Endothelial cell of umbilical vein (primary cell): ENCODE results near the gene SLC35D2. TPM values are rescaled to one million over a fixed set of nuclear protein-coding genes. Genes with fewer than 3 reads are reported as not detected.

Source experiments
- BruUV-seq: library from RNA; stranded (reverse); fragments of 400-500 nt; replicated peaks from 2 replicates; lab custom pipeline; 2021; lab: Mats Ljungman, UMichigan
- CTCF ChIA-PET: fragments of 300-600, 350-600 bp; sonication (Branson Sonifier 250); formaldehyde crosslinking; loops from one replicate; lab custom pipeline; 2021; ENCODE audit warnings: antibody characterized with exemption, inconsistent platforms; lab: Charles Lee
- POLR2A ChIA-PET: fragments of 300-600, 350-600 bp; sonication (Branson Sonifier 250); formaldehyde crosslinking; loops from one replicate; lab custom pipeline; 2021; ENCODE audit warnings: antibody characterized with exemption, inconsistent platforms; lab: Charles Lee
- DNase-seq: peaks from one replicate; pipeline ENCODE4 v3.0.0-alpha.2; 2011; ENCODE audit warnings: low read depth, low spot score
- FAIRE-seq: peaks from 2 replicates; lab custom pipeline; 2011; peaks lifted over from hg19 to GRCh38; lab: Jason Lieb, UNC
- H2AFZ ChIP-seq: 2 replicates; pipeline ENCODE4 v1.6.0; 2012; ENCODE audit warnings: low read depth, low read length, control low read depth, inconsistent platforms
- H3K27ac ChIP-seq: 2 replicates; pipeline ENCODE4 v1.5.1; 2011; ENCODE audit warnings: low read depth, mild to moderate bottlenecking, control low read depth, low read length, moderate library complexity; ENCODE audit not compliant: insufficient read depth
- H3K27me3 ChIP-seq, 2 experiments: 2 replicates each; pipeline versions ENCODE4 v1.6.0 to v1.6.1; 2011; ENCODE audit warnings: low read length in 2 of 2, mixed read lengths in 1 of 2; ENCODE audit not compliant: control insufficient read depth in 2 of 2, insufficient read depth in 2 of 2
- H3K36me3 ChIP-seq, 2 experiments: 2 replicates in 1 of 2; 3 replicates in 1 of 2; pipeline ENCODE4 v1.5.1; 2011; ENCODE audit warnings: low read length in 2 of 2, mild to moderate bottlenecking in 1 of 2, moderate library complexity in 1 of 2; ENCODE audit not compliant: control insufficient read depth in 2 of 2, insufficient read depth in 2 of 2; ENCODE audit errors: extremely low read depth in 1 of 2
- H3K4me1 ChIP-seq: 3 replicates; pipeline ENCODE4 v1.5.1; 2011; ENCODE audit warnings: mild to moderate bottlenecking, low read length; ENCODE audit not compliant: control insufficient read depth, insufficient read depth; ENCODE audit errors: extremely low read depth
- H3K4me2 ChIP-seq: 2 replicates; pipeline ENCODE4 v1.6.1; 2011; ENCODE audit warnings: low read length, control low read depth, mixed read lengths; ENCODE audit not compliant: insufficient read depth
- H3K4me3 ChIP-seq, 3 experiments: fragments of 200-600 bp in 1 of 3; sonication (generic), shearing (Covaris generic) in 1 of 3; replicated peaks in 1 of 3; 2 replicates each; pipeline ENCODE4 v1.5.1; 2011 to 2016; ENCODE audit warnings: control low read depth in 3 of 3, low read length in 3 of 3, mild to moderate bottlenecking in 2 of 3, inconsistent platforms in 1 of 3, low read depth in 1 of 3, moderate library complexity in 1 of 3; ENCODE audit not compliant: insufficient read depth in 1 of 3
- H3K79me2 ChIP-seq: 2 replicates; pipeline ENCODE4 v1.6.0; 2012; ENCODE audit warnings: low read length, inconsistent platforms; ENCODE audit not compliant: control insufficient read depth, insufficient read depth
- H3K9ac ChIP-seq: replicated peaks from 2 replicates; pipeline ENCODE3; 2011; ENCODE audit warnings: low read length, control low read depth; ENCODE audit not compliant: insufficient read depth; ENCODE audit errors: extremely low read depth
- H3K9me1 ChIP-seq: replicated peaks from 3 replicates; pipeline ENCODE4 v1.6.0; 2011; ENCODE audit warnings: mild to moderate bottlenecking, low read length; ENCODE audit not compliant: control insufficient read depth, insufficient read depth; ENCODE audit errors: extremely low read depth
- H3K9me3 ChIP-seq: replicated peaks from 2 replicates; pipeline ENCODE4 v1.5.1; 2012; ENCODE audit warnings: low read length, inconsistent platforms; ENCODE audit not compliant: control insufficient read depth, insufficient read depth
- H4K20me1 ChIP-seq: replicated peaks from 2 replicates; pipeline ENCODE3; 2011; ENCODE audit warnings: mild to moderate bottlenecking, low read length; ENCODE audit not compliant: control insufficient read depth, insufficient read depth; ENCODE audit errors: extremely low read depth
- EZH2 ChIP-seq: IDR thresholded peaks from 2 replicates; pipeline ENCODE4 v1.6.1; 2012; ENCODE audit warnings: borderline replicate concordance, low read depth, mild to moderate bottlenecking, moderate library complexity, low read length, inconsistent platforms; ENCODE audit not compliant: severe bottlenecking
- FOS ChIP-seq: IDR thresholded peaks from 2 replicates; pipeline ENCODE4 v1.6.1; 2011; ENCODE audit warnings: mild to moderate bottlenecking, low read length, moderate library complexity, borderline replicate concordance; ENCODE audit not compliant: insufficient read depth
- GATA2 ChIP-seq: IDR thresholded peaks from 2 replicates; pipeline ENCODE4 v1.7.0; 2011; ENCODE audit warnings: low read depth, mild to moderate bottlenecking, moderate library complexity, mixed read lengths, low read length; ENCODE audit not compliant: insufficient read length, insufficient read depth
- JUN ChIP-seq: IDR thresholded peaks from 2 replicates; pipeline ENCODE4 v1.6.1; 2011; ENCODE audit warnings: borderline replicate concordance, low read depth; ENCODE audit not compliant: insufficient read length, insufficient read depth
- POLR2A ChIP-seq: IDR thresholded peaks from 2 replicates; pipeline ENCODE4 v1.6.1; 2012; ENCODE audit warnings: low read depth, mild to moderate bottlenecking, control low read depth, low read length
- POLR2AphosphoS5 ChIP-seq: IDR thresholded peaks from 2 replicates; pipeline ENCODE4 v1.6.1; 2012; ENCODE audit warnings: low read depth, mild to moderate bottlenecking, control low read depth, low read length, moderate library complexity; ENCODE audit not compliant: insufficient read depth
- dilution Hi-C: fragments of 300-500 bp; cut with MboI; formaldehyde crosslinking; loops from one replicate; pipeline ENCODE4 v1.15.0; 2019; ENCODE audit warnings: low sequenced_read_pairs; ENCODE audit not compliant: extremely low pct_ligation_motif_present
- intact Hi-C: fragments of 100-400 bp; cut with micrococcal nuclease; formaldehyde crosslinking; loops from one replicate; pipeline ENCODE4 v1.10.0; 2022
- polyA plus RNA-seq, 4 experiments: library from polyadenylated mRNA; depleted of rRNA in 3 of 4; stranded (reverse) in 3 of 4; unstranded in 1 of 4; fragments of >200 nt; gene quantifications; 2 replicates each; pipeline versions ENCODE4 v1.2.1 to v1.2.3, GENCODE V29; 2011 to 2012; ENCODE audit warnings: missing spikeins in 1 of 4
- total RNA-seq: library from RNA; stranded (reverse); gene quantifications from 2 replicates; pipeline ENCODE4 v1.2.3, GENCODE V29; 2021
- TF ChIP-seq, protein P1 (sequence below): IDR thresholded peaks from 2 replicates; pipeline ENCODE4 v1.6.1; 2011; ENCODE audit not compliant: insufficient read depth, insufficient read length
- TF ChIP-seq, protein P2 (sequence below), 2 donors: IDR thresholded peaks; 1 replicate in 1 of 2; 2 replicates in 1 of 2; pipeline ENCODE4 v1.5.1; 2011; ENCODE audit warnings: low read length in 2 of 2, mild to moderate bottlenecking in 2 of 2, moderate library complexity in 2 of 2, control low read depth in 1 of 2, inconsistent platforms in 1 of 2, low read depth in 1 of 2; ENCODE audit not compliant: insufficient read depth in 1 of 2; ENCODE audit errors: extremely low read depth in 1 of 2

SLC35D2 gene
- total and polyA plus RNA-seq, 2 donors (not counting 3 experiments of a cell fraction or from before 2014, with no cell fraction given): 21.1 to 29.9 TPM

DNA sequence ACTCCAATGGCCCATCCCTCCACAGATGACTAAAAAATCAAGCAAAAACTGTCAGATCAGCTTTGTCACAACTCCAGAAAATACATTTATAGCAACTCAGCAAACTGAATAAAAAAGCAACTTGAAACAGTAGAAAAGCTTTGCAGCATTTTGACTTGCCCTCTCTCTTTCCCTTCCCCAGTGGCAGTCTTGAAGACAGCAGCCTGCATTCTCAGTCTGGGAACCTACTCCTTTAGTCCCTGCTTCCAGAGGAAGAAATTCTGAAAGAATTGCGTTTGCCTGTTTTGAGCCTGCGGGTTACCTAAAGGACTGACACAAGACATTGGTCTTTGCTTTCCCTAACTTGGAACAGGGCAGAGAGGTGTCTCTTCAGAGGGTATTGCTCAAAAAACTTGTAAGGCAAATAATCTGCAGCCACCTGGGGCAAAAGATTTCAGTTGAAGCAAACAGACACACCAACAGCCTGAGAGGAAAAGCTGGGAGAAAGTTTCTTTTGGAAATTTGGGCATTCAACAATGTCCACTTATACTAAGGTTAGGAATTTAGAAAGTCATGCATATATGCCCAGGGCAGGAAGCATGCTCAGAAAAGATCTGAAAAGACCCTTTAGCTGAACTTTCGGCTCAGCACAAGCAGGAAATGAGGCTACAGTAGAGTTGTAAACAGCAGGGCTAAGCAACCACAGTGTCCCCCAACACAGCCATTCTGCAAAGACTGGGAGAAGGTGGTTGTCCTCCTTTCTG lies 15.2 kb upstream of the SLC35D2 start:
- BruUV-seq: no TSS peak
- FAIRE-seq (peak; percentile 53), DNase-seq (peak; percentile 57)
- dilution Hi-C loops: no loop called here
- Histone ChIP-seq H3K4me2 (peak overlapping the region; percentile 35), H3K27ac (peak overlapping the region; percentile 41), H3K36me3 (no peaks in the 10 kb centered on the region), H3K9me3 (no peaks in the 10 kb centered on the region), H3K27me3 (no peaks in the 10 kb centered on the region), H4K20me1 (no peaks in the 10 kb centered on the region), H2AFZ (peak overlapping the region; percentile 71), H3K79me2 (peaks cover 37% of the 10 kb centered on the region), H3K9ac (no peak overlapping the region), H3K4me1 (peaks cover 9% of the 10 kb centered on the region), H3K9me1 (no peaks in the 10 kb centered on the region), H3K4me3 (no peak overlapping the region)
- intact Hi-C loops: no loop called here
- ChIA-PET CTCF (interaction anchor here (0.9 to 1.4 kb wide), 4 partner anchors 10 to 71 kb away, joined by 3 to 8 read pairs (median 3); partner anchors contain the start of gene HABP4), POLR2A (no interaction called here)
- TF ChIP-seq EZH2: no peak

DNA sequence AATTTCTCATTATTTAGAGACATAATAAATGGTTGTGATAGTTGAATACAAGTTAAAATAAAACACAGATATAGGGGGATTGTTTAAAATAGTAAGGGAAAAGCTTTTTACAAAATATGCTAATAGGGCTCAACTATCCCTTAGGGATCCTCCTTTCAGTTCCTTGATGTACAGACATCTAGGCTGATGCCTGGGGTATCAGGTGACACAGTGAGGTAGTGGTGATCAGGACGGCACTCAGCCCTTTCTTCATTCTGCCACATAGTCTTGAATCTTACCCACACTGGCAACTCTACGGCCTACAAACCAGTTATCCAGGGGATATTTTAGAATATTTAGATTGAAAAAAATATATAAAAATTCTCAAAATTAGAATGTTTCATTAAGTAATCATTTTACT lies 12.5 kb upstream of the SLC35D2 start:
- BruUV-seq: no TSS peak
- H2AFZ ChIP-seq: no peak overlapping the region
- DNase-seq (no peak), FAIRE-seq (no peak)
- CTCF ChIA-PET: interaction anchor here (1.7 kb wide), 1 partner anchor 10 kb away, joined by 10 read pairs; no protein-coding TSS in a partner anchor
- no peak overlapping the region for H3K27ac ChIP-seq
- no peak overlapping the region for H3K9ac ChIP-seq
- no peaks in the 10 kb centered on the region for H3K9me1 ChIP-seq
- H3K79me2 ChIP-seq: peaks cover 24% of the 10 kb centered on the region
- H3K4me3 ChIP-seq: no peak overlapping the region
- no peaks in the 10 kb centered on the region for H3K9me3 ChIP-seq
- POLR2A ChIA-PET: no interaction called here
- H3K36me3 ChIP-seq: no peaks in the 10 kb centered on the region
- H4K20me1 ChIP-seq: no peaks in the 10 kb centered on the region
- no peaks in the 10 kb centered on the region for H3K27me3 ChIP-seq
- intact Hi-C loops (no loop called here), dilution Hi-C loops (no loop called here)
- H3K4me1 ChIP-seq: peaks cover 9% of the 10 kb centered on the region
- TF ChIP-seq POLR2AphosphoS5 (no peak), JUN (no peak), POLR2A (no peak), FOS (no peak), GATA2 (no peak)
- TF ChIP-seq, protein P1, sequence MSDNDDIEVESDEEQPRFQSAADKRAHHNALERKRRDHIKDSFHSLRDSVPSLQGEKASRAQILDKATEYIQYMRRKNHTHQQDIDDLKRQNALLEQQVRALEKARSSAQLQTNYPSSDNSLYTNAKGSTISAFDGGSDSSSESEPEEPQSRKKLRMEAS: no peak
- TF ChIP-seq, protein P2, sequence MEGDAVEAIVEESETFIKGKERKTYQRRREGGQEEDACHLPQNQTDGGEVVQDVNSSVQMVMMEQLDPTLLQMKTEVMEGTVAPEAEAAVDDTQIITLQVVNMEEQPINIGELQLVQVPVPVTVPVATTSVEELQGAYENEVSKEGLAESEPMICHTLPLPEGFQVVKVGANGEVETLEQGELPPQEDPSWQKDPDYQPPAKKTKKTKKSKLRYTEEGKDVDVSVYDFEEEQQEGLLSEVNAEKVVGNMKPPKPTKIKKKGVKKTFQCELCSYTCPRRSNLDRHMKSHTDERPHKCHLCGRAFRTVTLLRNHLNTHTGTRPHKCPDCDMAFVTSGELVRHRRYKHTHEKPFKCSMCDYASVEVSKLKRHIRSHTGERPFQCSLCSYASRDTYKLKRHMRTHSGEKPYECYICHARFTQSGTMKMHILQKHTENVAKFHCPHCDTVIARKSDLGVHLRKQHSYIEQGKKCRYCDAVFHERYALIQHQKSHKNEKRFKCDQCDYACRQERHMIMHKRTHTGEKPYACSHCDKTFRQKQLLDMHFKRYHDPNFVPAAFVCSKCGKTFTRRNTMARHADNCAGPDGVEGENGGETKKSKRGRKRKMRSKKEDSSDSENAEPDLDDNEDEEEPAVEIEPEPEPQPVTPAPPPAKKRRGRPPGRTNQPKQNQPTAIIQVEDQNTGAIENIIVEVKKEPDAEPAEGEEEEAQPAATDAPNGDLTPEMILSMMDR (IDR thresholded peaks at IDR 0.05; ENCODE audit: extremely low read depth in 1 of 2, insufficient read depth in 1 of 2, low read depth in 1 of 2, low read length in 2 of 2): no peak
- H3K4me2 ChIP-seq: no peak overlapping the region
